GM19438 (cell line): Measurements from ENCODE around the gene CLEC20A.
A peak's percentile ranks its signal among the peaks of the same experiment; 100 is the strongest.
"Not testable (repeated sequence)": the region's sequence is repeated elsewhere in the genome, so short reads cannot be mapped to it uniquely, and the experiment has no call there.

Experiments used
- ATAC-seq: cut with Tn5 transposase; IDR thresholded peaks from one replicate; pipeline ENCODE4 v1.9.1; 2021; ENCODE audit warnings: low read depth; ENCODE audit not compliant: unreplicated experiment

The CLEC20A gene

DNA sequence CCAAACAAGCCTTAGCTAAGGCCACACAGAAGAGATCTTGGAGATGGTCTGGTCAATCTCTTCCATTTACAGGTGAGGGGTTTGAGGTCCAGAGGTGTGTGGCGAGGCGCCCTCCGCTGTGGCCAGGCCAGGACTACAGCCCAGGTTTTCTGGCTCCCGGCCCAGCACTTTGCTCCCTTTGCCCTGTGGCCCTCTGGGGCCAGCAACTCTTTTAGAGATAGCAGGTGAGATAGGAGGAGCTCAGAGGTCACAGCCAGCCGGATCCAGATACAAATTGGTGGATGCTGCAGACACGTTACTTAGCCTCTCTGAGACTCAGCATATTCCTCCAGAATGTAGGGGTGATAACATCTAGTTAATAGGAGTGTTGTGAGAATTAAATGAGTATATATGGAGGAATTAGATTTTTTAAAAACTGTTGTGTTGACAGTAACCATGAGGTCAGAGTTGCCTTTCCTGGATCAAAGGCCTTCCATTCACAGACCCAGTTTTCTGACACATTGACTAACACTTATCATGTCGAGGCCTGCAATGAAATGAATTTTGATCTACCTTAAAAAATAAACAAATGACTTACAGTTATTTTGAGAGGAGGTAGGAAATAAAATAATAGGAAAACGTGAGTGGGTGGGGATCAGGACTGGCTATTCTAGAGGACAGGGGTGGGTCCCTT is 32.7 kb upstream of the CLEC20A start:
- no peak for ATAC-seq

- ATAC-seq = no peak
Measured at GRCh38 chr1:178528953-178529335, 32.2 kb upstream of the CLEC20A start.

DNA sequence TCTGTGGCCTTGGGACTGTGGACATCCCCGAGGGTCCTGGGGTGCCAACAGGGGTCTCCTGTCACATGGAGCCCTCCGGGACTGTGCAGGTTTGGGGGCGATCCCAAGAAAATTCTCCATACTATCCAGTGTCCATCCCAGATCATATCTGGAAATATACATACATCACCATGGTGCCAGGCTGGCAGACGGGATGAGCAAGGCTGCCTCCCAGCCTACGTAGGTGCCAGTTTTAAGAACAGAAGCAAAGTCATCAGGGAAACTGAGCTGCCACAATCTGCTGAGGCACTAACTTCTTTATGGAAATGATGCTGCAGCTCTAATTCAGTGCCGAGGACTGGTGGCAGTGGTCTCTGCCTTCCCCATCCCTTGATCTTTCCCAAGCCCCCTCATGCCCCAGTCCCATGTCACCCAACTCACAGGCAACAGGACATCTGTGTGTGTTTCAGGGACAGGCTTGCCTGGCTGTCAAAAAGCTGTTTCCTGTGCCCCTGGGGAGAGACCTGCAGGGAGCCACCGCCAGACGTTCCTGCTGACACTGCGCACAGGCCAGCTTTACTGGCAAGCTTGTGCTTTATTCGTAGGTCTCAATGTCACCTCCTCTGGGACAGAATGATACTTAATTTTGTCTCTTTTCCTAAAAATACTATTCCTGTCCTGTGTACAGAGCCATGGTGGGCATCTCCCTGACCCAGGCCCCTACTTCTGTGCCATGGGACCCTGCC is 31.6 kb upstream of the CLEC20A start:
- no peak for ATAC-seq

DNA sequence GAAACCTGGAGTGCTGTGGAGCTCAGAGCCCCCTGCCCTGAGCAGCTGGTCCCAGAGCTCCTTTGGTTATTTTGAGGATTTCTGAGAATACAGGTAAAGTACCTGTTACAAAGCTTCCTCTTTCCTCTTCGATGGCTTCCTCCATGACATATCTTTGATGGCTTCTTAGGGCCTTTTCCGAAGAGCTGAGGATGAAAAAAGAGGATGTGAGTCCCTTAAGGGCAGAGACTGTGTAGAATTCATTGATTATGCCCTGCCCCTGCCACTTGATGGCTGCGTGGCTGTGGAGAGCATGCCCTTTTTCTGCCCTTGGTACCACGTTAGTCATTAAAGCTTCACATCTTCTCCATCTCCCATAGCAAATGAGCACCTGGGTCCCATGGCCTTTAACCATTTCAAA is 30.4 kb upstream of the CLEC20A start:
- no peak for ATAC-seq

- ATAC-seq = no peak
Measured at GRCh38 chr1:178521241-178521640, 24.5 kb upstream of the CLEC20A start.

- no peak for ATAC-seq
Measured at GRCh38 chr1:178520803-178521202, 24.0 kb upstream of the CLEC20A start.

- no peak for ATAC-seq
Measured at GRCh38 chr1:178518894-178519293, 22.1 kb upstream of the CLEC20A start.

DNA sequence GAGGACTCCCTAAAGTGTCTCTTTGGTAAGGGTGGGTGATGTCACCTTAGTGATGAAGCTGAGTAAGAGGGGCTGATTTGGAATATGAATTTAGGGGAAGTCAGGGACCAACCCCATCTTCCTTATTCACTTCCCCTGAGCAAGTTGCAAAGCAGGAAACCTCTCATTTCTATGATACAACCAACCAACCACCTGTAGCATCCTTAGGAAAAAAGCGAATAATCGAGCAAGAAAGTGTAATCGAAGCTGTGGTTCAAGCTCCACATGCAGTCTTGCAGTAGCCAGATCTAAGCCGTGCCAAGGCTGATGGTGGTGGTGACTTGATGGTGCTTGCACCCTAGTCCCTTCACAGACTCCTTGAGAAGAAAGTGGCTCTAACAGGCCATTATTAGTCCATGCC is 19.3 kb upstream of the CLEC20A start:
- ATAC-seq = no peak

- ATAC-seq = no peak
Measured at GRCh38 chr1:178513278-178513983, 16.7 kb upstream of the CLEC20A start.

DNA sequence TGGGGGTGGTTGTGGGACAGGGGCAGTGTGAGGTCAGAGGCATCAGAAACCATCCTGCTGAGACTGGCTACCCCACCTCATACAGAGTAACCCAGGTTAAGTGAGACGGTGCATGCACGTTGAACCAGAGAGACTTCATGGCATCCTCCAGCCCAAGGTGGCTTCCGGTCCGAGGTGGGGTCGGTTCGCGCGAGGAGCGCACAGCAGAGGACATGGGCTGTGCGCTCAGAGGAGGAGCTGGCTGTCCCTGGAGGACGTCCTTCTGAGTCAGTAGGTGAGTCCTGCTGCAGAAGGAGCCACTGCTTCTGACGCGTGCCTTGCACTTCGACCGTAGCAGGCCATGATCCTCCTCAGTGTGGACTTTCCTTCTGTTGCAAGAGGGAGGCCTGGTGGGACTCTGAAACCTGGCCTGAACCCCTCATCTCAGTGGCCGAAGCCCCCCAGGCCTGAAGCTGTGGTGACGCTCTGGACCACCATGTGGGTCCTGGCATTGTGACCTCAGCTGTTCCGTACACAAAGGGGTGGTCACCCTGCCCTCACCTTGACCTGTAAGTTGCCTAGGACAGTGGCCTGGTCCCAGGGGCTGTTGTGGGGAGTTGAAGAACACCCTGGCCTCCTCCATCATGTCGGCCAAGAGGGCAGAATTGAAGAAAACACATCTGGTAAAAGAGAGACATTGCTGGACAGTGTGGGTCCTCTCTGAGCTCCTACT is 16.0 kb upstream of the CLEC20A start, which contains the start of gene TEX35:
TSS of gene TEX35 (plus strand) at position 544 of the 712 bp plus-strand sequence. CDS start at position 624, 80 bp downstream.
- no peak for ATAC-seq

DNA sequence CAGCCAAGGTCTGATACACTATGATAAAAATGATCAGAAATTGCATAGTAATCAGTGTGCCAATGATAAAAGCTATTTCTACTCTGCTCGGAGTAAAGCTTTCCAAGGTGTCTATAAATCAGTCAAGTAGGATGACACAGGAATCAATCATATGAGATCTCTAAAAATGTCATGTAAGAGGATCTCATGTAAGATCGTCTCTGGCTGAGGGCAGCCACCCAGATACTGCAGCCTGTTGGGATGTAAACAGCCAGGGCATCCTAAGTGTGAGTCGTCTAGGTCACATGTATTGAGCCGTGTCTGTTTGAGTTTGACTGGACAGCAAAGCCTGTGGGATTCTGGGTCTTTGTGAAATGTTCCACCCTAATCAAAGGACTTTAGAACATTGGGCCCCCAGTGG is 13.4 kb upstream of the CLEC20A start:
- ATAC-seq = no peak

DNA sequence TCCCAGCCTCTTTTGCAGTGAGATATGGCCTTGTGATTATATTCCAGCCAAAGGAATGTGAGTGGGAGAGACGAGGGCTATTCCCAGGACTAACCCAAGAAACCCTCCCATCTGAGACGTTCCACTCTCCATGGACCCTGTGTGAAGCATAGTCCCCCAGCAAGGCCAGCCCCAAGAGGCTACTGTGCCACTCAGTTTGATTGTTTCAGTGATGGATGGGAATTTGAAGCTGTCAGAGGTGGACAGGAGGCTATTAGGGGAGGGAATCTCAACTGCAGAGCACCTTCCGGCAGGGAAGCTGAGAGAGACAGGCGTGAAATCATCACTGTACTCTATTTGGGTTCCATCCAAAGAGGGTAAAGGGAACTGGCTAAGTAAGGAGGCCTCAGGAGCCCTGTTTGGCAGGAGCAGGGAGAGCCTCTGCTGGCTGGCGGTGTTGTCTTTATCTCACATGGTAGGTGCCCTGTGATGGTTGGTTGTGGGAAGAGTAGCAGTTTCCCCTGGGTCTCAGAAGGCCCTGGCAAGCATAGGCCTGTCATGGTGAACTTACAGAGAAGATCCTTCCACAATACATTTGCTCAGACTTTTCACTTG is 12.7 kb upstream of the CLEC20A start:
- ATAC-seq = no peak

- no peak for ATAC-seq
Measured at GRCh38 chr1:178506669-178507068, 9.9 kb upstream of the CLEC20A start.

GRCh38 chr1:178506177-178506576 is 9.4 kb upstream of the CLEC20A start:
- ATAC-seq = no peak

GRCh38 chr1:178504286-178504685 is 7.5 kb upstream of the CLEC20A start:
- ATAC-seq = no peak

DNA sequence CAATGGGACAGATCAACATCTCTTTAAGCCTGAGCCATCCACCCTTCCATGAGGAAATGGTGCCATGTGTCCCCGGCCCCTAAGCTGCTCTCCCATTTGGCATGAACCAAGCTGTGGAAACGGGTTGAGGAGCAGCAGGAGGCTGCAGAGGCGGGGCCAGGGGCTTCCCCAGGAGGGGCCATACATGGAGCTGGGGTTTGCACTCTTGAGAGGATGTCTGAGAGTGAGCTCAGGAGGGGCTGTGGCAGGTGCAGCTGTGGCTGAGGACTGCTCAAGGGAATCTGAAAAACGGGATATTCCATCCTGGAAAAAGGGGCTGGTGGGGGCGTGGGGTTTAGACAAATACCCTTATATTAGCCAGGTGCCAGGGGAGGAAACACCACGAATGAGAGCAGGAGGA is 7.1 kb upstream of the CLEC20A start:
- no peak for ATAC-seq

GRCh38 chr1:178503316-178503715 is 6.6 kb upstream of the CLEC20A start:
- not testable (repeated sequence) for ATAC-seq

DNA sequence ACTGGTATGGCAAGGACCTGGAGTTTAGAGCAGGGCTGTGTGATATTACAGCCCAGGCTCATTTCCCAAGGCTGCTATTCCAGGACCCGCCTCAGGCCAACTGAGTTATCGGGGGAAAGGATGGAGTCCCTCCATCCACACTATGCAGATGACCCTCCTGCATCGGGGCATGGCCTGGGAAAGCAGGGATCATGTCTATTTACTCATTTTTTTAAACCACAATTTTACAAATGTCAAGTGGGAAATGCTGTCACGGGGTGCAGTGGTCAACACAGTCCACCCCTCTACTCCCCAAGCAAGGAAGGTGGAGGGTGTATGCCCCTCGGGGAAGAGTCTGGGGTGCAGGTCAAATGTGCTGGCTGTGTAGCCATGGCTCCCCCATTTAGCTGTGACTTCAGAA is 6.1 kb upstream of the CLEC20A start:
- no peak for ATAC-seq

DNA sequence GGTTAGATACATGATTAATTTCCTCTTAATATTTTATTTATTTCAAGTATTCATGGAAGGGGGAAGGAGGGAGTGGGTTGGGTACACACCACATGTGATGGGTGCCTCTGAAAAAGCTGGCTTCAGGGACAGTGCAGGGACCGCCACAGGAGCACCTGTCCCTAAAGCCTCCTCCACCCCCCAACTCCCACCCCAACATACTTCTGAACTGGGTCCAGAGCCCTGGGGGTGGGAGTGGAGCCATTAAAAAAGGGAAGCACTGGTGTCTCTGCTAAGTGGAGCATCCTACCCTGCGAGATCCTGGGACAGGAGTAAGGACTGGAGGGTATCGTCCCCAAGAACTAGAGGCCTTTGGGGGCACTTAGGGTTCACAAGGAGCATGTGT is 5.6 kb upstream of the CLEC20A start:
- no peak for ATAC-seq

DNA sequence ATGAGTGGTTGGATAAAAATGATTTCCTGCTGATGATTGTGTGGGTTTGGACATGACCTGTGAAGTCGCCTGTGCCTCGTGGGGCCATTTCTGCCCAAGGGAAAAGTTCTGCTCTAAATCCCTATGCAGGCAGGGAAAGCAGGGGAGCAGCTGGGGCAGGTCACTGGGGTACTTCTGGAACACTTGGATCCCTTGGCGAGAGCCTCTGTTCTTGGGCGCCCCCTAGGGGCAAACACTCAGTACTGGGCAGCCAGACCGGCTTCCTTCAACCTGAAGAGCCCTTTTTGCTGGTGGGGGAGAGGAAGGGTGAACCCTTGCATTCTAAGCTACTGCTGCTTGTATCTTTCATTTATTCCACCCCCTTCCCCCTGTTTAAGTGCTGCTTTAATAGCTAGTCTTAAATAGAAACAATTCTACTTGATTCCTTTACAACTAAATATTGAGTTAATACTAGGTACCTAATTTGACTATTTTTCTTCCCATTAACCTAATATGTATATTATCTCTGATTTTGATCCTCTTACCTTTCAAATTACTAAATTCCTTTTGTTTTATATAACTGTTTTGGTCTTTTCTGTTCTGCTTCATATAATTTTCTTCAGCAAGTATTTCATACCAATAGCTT is 5.1 kb upstream of the CLEC20A start:
- peak; percentile 78 for ATAC-seq
